NCI-H2029 (cell line): Measurements from ENCODE around the gene SEPSECS.

Experiments
- DNase-seq: peaks from one replicate; lab custom pipeline; 2025; lab: John Stamatoyannopoulos, UW

The SEPSECS gene

GRCh38 chr4:25159837-25160713 lies at the start of gene SEPSECS:
TSS of gene SEPSECS (minus strand) at chr4:25160449. CDS start at chr4:25160369, 80 bp downstream.
- peak; percentile 96 for DNase-seq

GRCh38 chr4:25209702-25210101 lies 49.5 kb upstream of the SEPSECS start:
- DNase-seq: no peak

GRCh38 chr4:25207997-25208396 lies 47.7 kb upstream of the SEPSECS start:
- no peak for DNase-seq

GRCh38 chr4:25198713-25199112 lies 38.5 kb upstream of the SEPSECS start:
- no peak for DNase-seq

GRCh38 chr4:25190407-25190806 lies 30.2 kb upstream of the SEPSECS start:
- DNase-seq: no peak

GRCh38 chr4:25184056-25184455 lies 23.8 kb upstream of the SEPSECS start:
- DNase-seq: no peak

GRCh38 chr4:25182937-25183336 lies 22.7 kb upstream of the SEPSECS start:
- no peak for DNase-seq

- no peak for DNase-seq
These were observed 20.4 kb upstream of the SEPSECS start for GRCh38 chr4:25180524-25181131.

GRCh38 chr4:25178838-25179261 lies 18.6 kb upstream of the SEPSECS start:
- DNase-seq: no peak

- DNase-seq: no peak
These were observed 16.9 kb upstream of the SEPSECS start for GRCh38 chr4:25177147-25177546.

GRCh38 chr4:25174674-25175073 lies 14.4 kb upstream of the SEPSECS start:
- DNase-seq: no peak

GRCh38 chr4:25172961-25173915 lies 13.0 kb upstream of the SEPSECS start:
- DNase-seq: no peak

GRCh38 chr4:25171201-25171865 lies 11.1 kb upstream of the SEPSECS start:
- no peak for DNase-seq

GRCh38 chr4:25169446-25169845 lies 9.2 kb upstream of the SEPSECS start:
- no peak for DNase-seq

- no peak for DNase-seq
These were observed 5.7 kb upstream of the SEPSECS start for GRCh38 chr4:25165916-25166315.

- DNase-seq: no peak
These were observed 2.9 kb upstream of the SEPSECS start for GRCh38 chr4:25163196-25163595.

GRCh38 chr4:25162566-25162965 lies 2.3 kb upstream of the SEPSECS start:
- no peak for DNase-seq

GRCh38 chr4:25161593-25161950 lies 1.3 kb upstream of the SEPSECS start:
- no peak for DNase-seq

GRCh38 chr4:25160714-25161592 lies 704 bp upstream of the SEPSECS start:
- peak; percentile 62 for DNase-seq

- DNase-seq: peak; percentile 30
These were observed 1.4 kb downstream of the SEPSECS start for GRCh38 chr4:25158817-25159216.

- DNase-seq: no peak
These were observed 3.2 kb downstream of the SEPSECS start for GRCh38 chr4:25157081-25157480.
